OCI-LY7 (cell line): ENCODE results near the gene CDC42BPB. TPM values are rescaled to one million over a fixed set of nuclear protein-coding genes. Genes with fewer than 3 reads are reported as not detected.
A peak's percentile ranks its signal among the peaks of the same experiment; 100 is the strongest.

Experiments used
- BruUV-seq: library from RNA; stranded (reverse); fragments of 400-500 nt; replicated peaks from 2 replicates; lab custom pipeline; 2021; lab: Mats Ljungman, UMichigan
- CTCF ChIA-PET: fragments of 300-600 bp; sonication (Branson Sonifier 250); formaldehyde crosslinking; loops from one replicate; lab custom pipeline; 2022; ENCODE audit warnings: antibody characterized with exemption; ENCODE audit not compliant: unreplicated experiment; lab: Charles Lee
- POLR2A ChIA-PET: fragments of 300-600 bp; sonication (Branson Sonifier 250); formaldehyde crosslinking; loops from one replicate; lab custom pipeline; 2022; ENCODE audit warnings: antibody characterized with exemption; lab: Charles Lee
- DNase-seq: peaks from one replicate; pipeline ENCODE4 v3.0.0-alpha.2; 2015; ENCODE audit warnings: low spot score
- H2AFZ ChIP-seq: fragments of 200-600 bp; sonication (generic), shearing (Covaris generic); 2 replicates; pipeline ENCODE4 v1.6.1; 2014; ENCODE audit warnings: mild to moderate bottlenecking, antibody characterized with exemption, low read length, moderate library complexity
- H3K27ac ChIP-seq: fragments of 200-600 bp; sonication (generic); 2 replicates; pipeline ENCODE4 v1.5.1; 2014; ENCODE audit warnings: mixed run types, low read depth, mild to moderate bottlenecking, moderate library complexity, low read length, inconsistent platforms; ENCODE audit not compliant: poor library complexity, severe bottlenecking
- H3K36me3 ChIP-seq: fragments of 200-600 bp; sonication (generic); 2 replicates; pipeline ENCODE4 v1.6.1; 2014; ENCODE audit warnings: mild to moderate bottlenecking, antibody characterized with exemption, low read length, moderate library complexity, mixed read lengths; ENCODE audit not compliant: insufficient read depth
- H3K4me1 ChIP-seq: fragments of 200-600 bp; sonication (generic); 2 replicates; pipeline ENCODE4 v1.5.1; 2014; ENCODE audit warnings: mild to moderate bottlenecking, low read length; ENCODE audit not compliant: insufficient read depth, poor library complexity, severe bottlenecking
- H3K4me2 ChIP-seq: fragments of 200-600 bp; sonication (generic); 2 replicates; pipeline ENCODE4 v1.6.1; 2014; ENCODE audit warnings: mild to moderate bottlenecking, low read length
- H3K4me3 ChIP-seq: fragments of 200-600 bp; sonication (generic); 2 replicates; pipeline ENCODE4 v1.5.1; 2014; ENCODE audit warnings: mild to moderate bottlenecking, low read depth, low read length; ENCODE audit not compliant: poor library complexity, severe bottlenecking
- H3K79me2 ChIP-seq: fragments of 200-600 bp; sonication (generic); 2 replicates; pipeline ENCODE4 v1.6.1; 2016; ENCODE audit warnings: low read depth, mild to moderate bottlenecking, low read length, moderate library complexity, mixed read lengths; ENCODE audit not compliant: insufficient read depth
- H3K9me2 ChIP-seq: fragments of 200-600 bp; sonication (generic); 2 replicates; pipeline ENCODE4 v1.6.1; 2016; ENCODE audit warnings: mild to moderate bottlenecking, low read length, mixed read lengths; ENCODE audit not compliant: insufficient read depth
- H3K9me3 ChIP-seq: fragments of 200-600 bp; sonication (generic); 2 replicates; pipeline ENCODE4 v1.6.1; 2014; ENCODE audit warnings: mild to moderate bottlenecking, mixed run types, low read length, mixed read lengths
- H4K20me1 ChIP-seq: fragments of 200-600 bp; sonication (generic); 2 replicates; pipeline ENCODE4 v1.6.1; 2014; ENCODE audit warnings: mild to moderate bottlenecking, antibody characterized with exemption, low read length, moderate library complexity, mixed read lengths; ENCODE audit not compliant: insufficient read depth
- EZH2phosphoT487 ChIP-seq: fragments of 200-600 bp; sonication (generic); IDR thresholded peaks from 2 replicates; pipeline ENCODE4 v1.6.1; 2018; ENCODE audit warnings: low read depth, borderline replicate concordance, mild to moderate bottlenecking, mixed run types, antibody characterized with exemption, low read length, moderate library complexity, mixed read lengths
- intact Hi-C: fragments of 100-400 bp; cut with micrococcal nuclease; formaldehyde crosslinking; loops from one replicate; pipeline ENCODE4 v1.10.0; 2022; ENCODE audit not compliant: unreplicated experiment
- total RNA-seq, 2 experiments: library from RNA; depleted of rRNA in 1 of 2; stranded (reverse); fragments of >200 nt in 1 of 2; shearing (Covaris generic) in 1 of 2; gene quantifications; 2 replicates each; pipeline ENCODE4 v1.2.3, GENCODE V29; 2014 to 2022
- TF ChIP-seq, protein P1 (sequence below): fragments of 200-600 bp; sonication (generic); conservative IDR thresholded peaks from 2 replicates; pipeline ENCODE4 v1.5.1; 2014; ENCODE audit warnings: mild to moderate bottlenecking, antibody characterized with exemption, low read length, moderate library complexity, mixed read lengths

The CDC42BPB gene
- total RNA-seq, 2 experiments from 2014 or later, result 0.03 to 0.46 TPM

DNA sequence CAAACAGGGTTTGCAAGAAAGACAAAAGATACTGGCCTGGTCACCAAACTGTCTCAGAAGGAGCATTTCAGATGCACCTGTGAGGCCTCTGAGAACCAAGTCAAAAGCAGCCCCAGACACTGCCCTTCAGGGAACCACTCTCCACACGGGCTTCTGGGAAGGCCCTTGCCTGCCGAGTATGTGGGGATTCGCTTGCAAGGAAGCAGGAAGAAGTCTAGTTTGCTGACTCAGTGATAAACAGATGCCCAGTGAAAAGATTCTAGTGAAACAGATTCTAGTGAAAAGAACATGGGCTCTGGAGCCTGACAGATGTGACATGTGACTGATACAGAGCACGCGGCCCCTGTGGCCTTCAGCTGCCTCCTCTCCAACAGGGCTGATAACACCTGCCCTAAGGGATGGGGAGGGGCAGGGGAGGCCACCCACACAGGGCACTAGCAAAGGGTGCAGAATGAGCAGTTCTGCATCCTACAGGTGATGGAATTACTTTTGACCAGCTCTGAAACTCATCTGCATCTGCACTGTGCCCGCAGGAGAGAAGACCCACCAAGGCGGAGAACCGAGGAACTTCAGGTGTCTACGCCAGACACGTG, 115.8 kb downstream of the CDC42BPB start:
- H3K4me1 ChIP-seq, result peaks cover 23% of the 10 kb centered on the region
- H3K9me3 ChIP-seq, result no peaks in the 10 kb centered on the region
- H3K36me3 ChIP-seq, result no peaks in the 10 kb centered on the region
- no peak overlapping the region for H3K27ac ChIP-seq
- peak overlapping the region; percentile 50; the same call in 1 of the 2 replicates for H2AFZ ChIP-seq
- no peaks in the 10 kb centered on the region for H3K79me2 ChIP-seq
- DNase-seq, result peak; percentile 38
- H3K4me2 ChIP-seq, result peak overlapping the region; percentile 24; the same call in 1 of the 2 replicates
- CTCF ChIA-PET, result no interaction called here
- intact Hi-C loops, result no loop called here
- TF ChIP-seq, protein P1, sequence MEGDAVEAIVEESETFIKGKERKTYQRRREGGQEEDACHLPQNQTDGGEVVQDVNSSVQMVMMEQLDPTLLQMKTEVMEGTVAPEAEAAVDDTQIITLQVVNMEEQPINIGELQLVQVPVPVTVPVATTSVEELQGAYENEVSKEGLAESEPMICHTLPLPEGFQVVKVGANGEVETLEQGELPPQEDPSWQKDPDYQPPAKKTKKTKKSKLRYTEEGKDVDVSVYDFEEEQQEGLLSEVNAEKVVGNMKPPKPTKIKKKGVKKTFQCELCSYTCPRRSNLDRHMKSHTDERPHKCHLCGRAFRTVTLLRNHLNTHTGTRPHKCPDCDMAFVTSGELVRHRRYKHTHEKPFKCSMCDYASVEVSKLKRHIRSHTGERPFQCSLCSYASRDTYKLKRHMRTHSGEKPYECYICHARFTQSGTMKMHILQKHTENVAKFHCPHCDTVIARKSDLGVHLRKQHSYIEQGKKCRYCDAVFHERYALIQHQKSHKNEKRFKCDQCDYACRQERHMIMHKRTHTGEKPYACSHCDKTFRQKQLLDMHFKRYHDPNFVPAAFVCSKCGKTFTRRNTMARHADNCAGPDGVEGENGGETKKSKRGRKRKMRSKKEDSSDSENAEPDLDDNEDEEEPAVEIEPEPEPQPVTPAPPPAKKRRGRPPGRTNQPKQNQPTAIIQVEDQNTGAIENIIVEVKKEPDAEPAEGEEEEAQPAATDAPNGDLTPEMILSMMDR, result no peak
- no peak for TF ChIP-seq EZH2phosphoT487
- H3K4me3 ChIP-seq, result no peak overlapping the region
- H4K20me1 ChIP-seq, result no peaks in the 10 kb centered on the region
- no TSS peak for BruUV-seq
- POLR2A ChIA-PET, result interaction anchor here (0.6 kb wide), 1 partner anchor 91 kb away, joined by 5 read pairs; no protein-coding TSS in a partner anchor
- H3K9me2 ChIP-seq, result no peaks in the 10 kb centered on the region

DNA sequence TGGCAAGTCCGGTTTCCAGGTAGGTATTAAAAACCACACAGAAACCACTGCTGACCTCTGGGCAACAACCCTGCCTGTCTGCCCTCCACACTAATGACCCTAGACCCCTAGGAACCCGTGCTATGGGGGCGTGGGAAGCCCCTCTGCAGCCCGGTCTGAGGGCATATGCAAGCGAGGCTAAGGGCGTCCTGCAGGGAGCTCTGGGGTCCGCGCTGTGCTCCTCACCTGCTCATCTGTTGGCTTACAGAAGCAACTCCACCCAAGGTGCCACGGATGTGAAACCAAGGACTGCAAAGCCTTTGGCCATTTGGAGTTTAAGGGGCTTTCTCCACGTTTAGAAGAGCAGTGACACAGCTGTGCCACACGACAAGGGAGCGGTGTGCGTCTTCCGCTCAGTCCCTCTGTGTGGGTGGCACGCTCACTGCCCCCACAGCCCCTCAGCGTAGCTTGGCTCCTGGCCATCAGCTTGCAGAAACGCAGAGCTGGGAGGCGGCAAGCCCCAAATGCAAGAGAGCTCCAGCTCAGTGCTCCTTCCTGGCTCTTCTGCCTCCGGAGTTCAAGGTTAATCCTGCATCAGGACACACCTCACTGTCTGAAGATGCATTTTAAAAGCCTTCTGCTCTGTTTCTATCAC, 116.5 kb downstream of the CDC42BPB start:
- Histone ChIP-seq H3K79me2 (no peaks in the 10 kb centered on the region), H3K9me2 (no peaks in the 10 kb centered on the region), H2AFZ (peak overlapping the region; percentile 50; the same call in 1 of the 2 replicates), H3K36me3 (no peaks in the 10 kb centered on the region), H3K4me1 (peaks cover 26% of the 10 kb centered on the region), H3K4me3 (no peak overlapping the region), H3K4me2 (peak overlapping the region; percentile 24; the same call in 1 of the 2 replicates), H4K20me1 (no peaks in the 10 kb centered on the region), H3K9me3 (no peaks in the 10 kb centered on the region), H3K27ac (no peak overlapping the region)
- DNase-seq, result no peak
- TF ChIP-seq, protein P1, result no peak
- TF ChIP-seq EZH2phosphoT487, result no peak
- BruUV-seq, result no TSS peak
- POLR2A ChIA-PET, result interaction anchor here (0.6 to 1.2 kb wide), 2 partner anchors 13 to 92 kb away, joined by 3 to 5 read pairs; no protein-coding TSS in a partner anchor
- intact Hi-C loops, result no loop called here
- CTCF ChIA-PET, result no interaction called here
